ENCODE results near the gene CACNB4. TPM values are rescaled to one million over a fixed set of nuclear protein-coding genes. Genes with fewer than 3 reads are reported as not detected.

Gene CACNB4
- polyA plus RNA-seq, 2 of the 4 experiments (the other 2 are of a cell fraction): 0.25 to 0.53 TPM

DNA sequence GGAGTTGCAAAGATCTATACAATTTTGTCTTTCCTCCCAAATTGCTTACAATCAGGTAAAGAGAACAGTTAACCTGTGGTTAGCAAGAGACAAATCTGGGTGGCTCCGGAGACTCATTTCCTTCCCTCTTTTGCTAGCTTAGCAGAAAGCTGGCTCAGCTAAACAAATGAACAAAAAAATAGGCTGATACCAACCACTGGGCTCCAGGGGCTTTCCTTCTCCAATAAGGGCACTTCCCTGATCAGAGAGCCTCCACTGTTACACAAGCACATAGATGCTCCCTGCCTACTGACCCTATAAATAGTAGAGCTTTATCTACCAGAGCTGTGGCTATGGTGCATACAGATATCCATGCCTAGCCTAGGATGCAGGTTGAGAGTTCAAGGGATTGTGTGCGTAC lies 180.5 kb downstream of the CACNB4 start:
- POLR2A ChIA-PET: no interaction called here

GRCh38 chr2:151916632-151917031 lies 182.2 kb downstream of the CACNB4 start:
- H3K4me2 ChIP-seq: no peak overlapping the region
- DNase-seq (ENCODE audit: low read depth in 1 of 2, low spot score in 1 of 2): no peak
- no peak overlapping the region for H3K4me3 ChIP-seq
- no peak for FAIRE-seq
- no peak for ATAC-seq
- ChIA-PET POLR2A (no interaction called here), CTCF (interaction anchor here (0.5 to 1.2 kb wide), 2 partner anchors 50 to 109 kb away, joined by 3 read pairs; no protein-coding TSS in a partner anchor)
- no peak overlapping the region for H3K27ac ChIP-seq
- H3K4me1 ChIP-seq: no peaks in the 10 kb centered on the region
- TF ChIP-seq HOXB13 (CRISPR knock-in tag; IDR thresholded peaks at IDR 0.05; ENCODE audit: low read depth) (no peak), RNF2 (IDR thresholded peaks at IDR 0.05; ENCODE audit: borderline replicate concordance, low read depth) (no peak), E2F6 (IDR thresholded peaks at IDR 0.05; ENCODE audit: borderline replicate concordance, low read depth) (no peak), HEYL (CRISPR knock-in tag; IDR thresholded peaks at IDR 0.05) (no peak), RFX5 (IDR thresholded peaks at IDR 0.05) (no peak), KDM1A (IDR thresholded peaks at IDR 0.05; ENCODE audit: low read depth) (no peak), HDAC2 (IDR thresholded peaks at IDR 0.05) (no peak), FOSB (CRISPR knock-in tag; IDR thresholded peaks at IDR 0.05) (no peak), TP53 (CRISPR knock-in tag; IDR thresholded peaks at IDR 0.05) (no peak), HES2 (IDR thresholded peaks at IDR 0.05) (no peak), JUN (IDR thresholded peaks at IDR 0.05) (no peak), NPAS2 (CRISPR knock-in tag; IDR thresholded peaks at IDR 0.05; ENCODE audit: borderline replicate concordance) (no peak)
- TF ChIP-seq, protein P1, sequence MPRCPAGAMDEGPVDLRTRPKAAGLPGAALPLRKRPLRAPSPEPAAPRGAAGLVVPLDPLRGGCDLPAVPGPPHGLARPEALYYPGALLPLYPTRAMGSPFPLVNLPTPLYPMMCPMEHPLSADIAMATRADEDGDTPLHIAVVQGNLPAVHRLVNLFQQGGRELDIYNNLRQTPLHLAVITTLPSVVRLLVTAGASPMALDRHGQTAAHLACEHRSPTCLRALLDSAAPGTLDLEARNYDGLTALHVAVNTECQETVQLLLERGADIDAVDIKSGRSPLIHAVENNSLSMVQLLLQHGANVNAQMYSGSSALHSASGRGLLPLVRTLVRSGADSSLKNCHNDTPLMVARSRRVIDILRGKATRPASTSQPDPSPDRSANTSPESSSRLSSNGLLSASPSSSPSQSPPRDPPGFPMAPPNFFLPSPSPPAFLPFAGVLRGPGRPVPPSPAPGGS (IDR thresholded peaks at IDR 0.05): no peak
- TF ChIP-seq, protein P2, sequence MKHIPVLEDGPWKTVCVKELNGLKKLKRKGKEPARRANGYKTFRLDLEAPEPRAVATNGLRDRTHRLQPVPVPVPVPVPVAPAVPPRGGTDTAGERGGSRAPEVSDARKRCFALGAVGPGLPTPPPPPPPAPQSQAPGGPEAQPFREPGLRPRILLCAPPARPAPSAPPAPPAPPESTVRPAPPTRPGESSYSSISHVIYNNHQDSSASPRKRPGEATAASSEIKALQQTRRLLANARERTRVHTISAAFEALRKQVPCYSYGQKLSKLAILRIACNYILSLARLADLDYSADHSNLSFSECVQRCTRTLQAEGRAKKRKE (CRISPR knock-in tag; IDR thresholded peaks at IDR 0.05; ENCODE audit: low read depth): no peak
- H3K9me3 ChIP-seq: no peaks in the 10 kb centered on the region
- WGBS (ENCODE audit: missing lambda C conversion rate): 75% methylated on average over 5 of the region's 5 CpGs

More for the DNA sequence above, 180.5 kb downstream of the CACNB4 start:
- Histone ChIP-seq H3K4me2 (no peak overlapping the region), H3K4me1 (no peaks in the 10 kb centered on the region), H3K9me3 (no peaks in the 10 kb centered on the region), H3K4me3 (no peak overlapping the region), H3K27ac (no peak overlapping the region)
- no peak; a peak in 1 of 6 replicates for ATAC-seq
- CTCF ChIA-PET: no interaction called here
- TF ChIP-seq ZNF302 (CRISPR knock-in tag; IDR thresholded peaks at IDR 0.05) (no peak), HOXB5 (CRISPR knock-in tag; IDR thresholded peaks at IDR 0.05) (no peak), EHMT2 (IDR thresholded peaks at IDR 0.05; ENCODE audit: low read depth) (no peak), EP300 (IDR thresholded peaks at IDR 0.05) (no peak), HMGXB4 (CRISPR knock-in tag; IDR thresholded peaks at IDR 0.05; ENCODE audit: borderline replicate concordance) (no peak), SMC3 (IDR thresholded peaks at IDR 0.05) (no peak), HEYL (CRISPR knock-in tag; IDR thresholded peaks at IDR 0.05) (no peak), NR3C1 (IDR thresholded peaks at IDR 0.05) (no peak), RARB (CRISPR knock-in tag; IDR thresholded peaks at IDR 0.05) (no peak), PHF8 (IDR thresholded peaks at IDR 0.05; ENCODE audit: borderline replicate concordance, low read depth) (no peak), SREBF2 (IDR thresholded peaks at IDR 0.05) (no peak), CBX2 (IDR thresholded peaks at IDR 0.05; ENCODE audit: borderline replicate concordance, low read depth) (no peak), E2F6 (IDR thresholded peaks at IDR 0.05; ENCODE audit: borderline replicate concordance, low read depth) (no peak)
- TF ChIP-seq, protein P3, sequence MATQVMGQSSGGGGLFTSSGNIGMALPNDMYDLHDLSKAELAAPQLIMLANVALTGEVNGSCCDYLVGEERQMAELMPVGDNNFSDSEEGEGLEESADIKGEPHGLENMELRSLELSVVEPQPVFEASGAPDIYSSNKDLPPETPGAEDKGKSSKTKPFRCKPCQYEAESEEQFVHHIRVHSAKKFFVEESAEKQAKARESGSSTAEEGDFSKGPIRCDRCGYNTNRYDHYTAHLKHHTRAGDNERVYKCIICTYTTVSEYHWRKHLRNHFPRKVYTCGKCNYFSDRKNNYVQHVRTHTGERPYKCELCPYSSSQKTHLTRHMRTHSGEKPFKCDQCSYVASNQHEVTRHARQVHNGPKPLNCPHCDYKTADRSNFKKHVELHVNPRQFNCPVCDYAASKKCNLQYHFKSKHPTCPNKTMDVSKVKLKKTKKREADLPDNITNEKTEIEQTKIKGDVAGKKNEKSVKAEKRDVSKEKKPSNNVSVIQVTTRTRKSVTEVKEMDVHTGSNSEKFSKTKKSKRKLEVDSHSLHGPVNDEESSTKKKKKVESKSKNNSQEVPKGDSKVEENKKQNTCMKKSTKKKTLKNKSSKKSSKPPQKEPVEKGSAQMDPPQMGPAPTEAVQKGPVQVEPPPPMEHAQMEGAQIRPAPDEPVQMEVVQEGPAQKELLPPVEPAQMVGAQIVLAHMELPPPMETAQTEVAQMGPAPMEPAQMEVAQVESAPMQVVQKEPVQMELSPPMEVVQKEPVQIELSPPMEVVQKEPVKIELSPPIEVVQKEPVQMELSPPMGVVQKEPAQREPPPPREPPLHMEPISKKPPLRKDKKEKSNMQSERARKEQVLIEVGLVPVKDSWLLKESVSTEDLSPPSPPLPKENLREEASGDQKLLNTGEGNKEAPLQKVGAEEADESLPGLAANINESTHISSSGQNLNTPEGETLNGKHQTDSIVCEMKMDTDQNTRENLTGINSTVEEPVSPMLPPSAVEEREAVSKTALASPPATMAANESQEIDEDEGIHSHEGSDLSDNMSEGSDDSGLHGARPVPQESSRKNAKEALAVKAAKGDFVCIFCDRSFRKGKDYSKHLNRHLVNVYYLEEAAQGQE (IDR thresholded peaks at IDR 0.05): no peak
- TF ChIP-seq, protein P4, sequence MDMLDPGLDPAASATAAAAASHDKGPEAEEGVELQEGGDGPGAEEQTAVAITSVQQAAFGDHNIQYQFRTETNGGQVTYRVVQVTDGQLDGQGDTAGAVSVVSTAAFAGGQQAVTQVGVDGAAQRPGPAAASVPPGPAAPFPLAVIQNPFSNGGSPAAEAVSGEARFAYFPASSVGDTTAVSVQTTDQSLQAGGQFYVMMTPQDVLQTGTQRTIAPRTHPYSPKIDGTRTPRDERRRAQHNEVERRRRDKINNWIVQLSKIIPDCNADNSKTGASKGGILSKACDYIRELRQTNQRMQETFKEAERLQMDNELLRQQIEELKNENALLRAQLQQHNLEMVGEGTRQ (IDR thresholded peaks at IDR 0.05): no peak
- no peak for FAIRE-seq
- DNase-seq (ENCODE audit: low read depth in 1 of 2, low spot score in 1 of 2): no peak
- 40% methylated on average over 2 of the region's 2 CpGs for WGBS (ENCODE audit: missing lambda C conversion rate)
